Keratinocyte (primary cell): ENCODE data around the gene CYP2S1.

Experiments
- CTCF ChIP-seq, 3 experiments: IDR thresholded peaks in 1 of 3; conservative IDR thresholded peaks in 1 of 3; optimal IDR thresholded peaks in 1 of 3; 2 replicates in 2 of 3; 3 replicates in 1 of 3; pipeline versions ENCODE3 to v1.5.1; 2011; ENCODE audit warnings: low read length in 3 of 3, mild to moderate bottlenecking in 3 of 3, moderate library complexity in 2 of 3, control low read depth in 1 of 3, inconsistent platforms in 1 of 3; ENCODE audit not compliant: insufficient read depth in 2 of 3; ENCODE audit errors: extremely low read depth in 1 of 3
- EZH2 ChIP-seq: IDR thresholded peaks from one replicate; pipeline ENCODE4 v1.6.1; 2012; ENCODE audit warnings: inconsistent platforms, mild to moderate bottlenecking, low read length, moderate library complexity

- no peak for TF ChIP-seq CTCF (optimal IDR thresholded peaks at IDR 0.05 in 1 of 3, IDR thresholded peaks at IDR 0.05 in 1 of 3, conservative IDR thresholded peaks at IDR 0.05 in 1 of 3; ENCODE audit: extremely low read depth in 1 of 3, insufficient read depth in 2 of 3, low read length in 3 of 3)
- TF ChIP-seq EZH2, result no peak
Observed at GRCh38 chr19:41187884-41188279, 5.1 kb upstream of the CYP2S1 start.
